OCI-LY3 (cell line): ENCODE data around the gene SRP14.

Experiments used
- H2AFZ ChIP-seq: fragments of 200-600, 300-600 bp; shearing (Covaris generic); 2 replicates; pipeline ENCODE4 v1.6.0; 2014; ENCODE audit warnings: antibody characterized with exemption, low read depth, low read length
- H3K27ac ChIP-seq: fragments of 200-600, 300-600 bp; sonication (generic); 2 replicates; pipeline ENCODE4 v1.5.1; 2014; ENCODE audit warnings: mild to moderate bottlenecking, low read length, moderate library complexity, mixed read lengths
- H3K27me3 ChIP-seq: fragments of 200-600, 300-600 bp; sonication (generic); 2 replicates; pipeline ENCODE4 v1.6.1; 2014; ENCODE audit warnings: low read depth, low read length, mixed read lengths
- H3K36me3 ChIP-seq: fragments of 200-600, 300-600 bp; sonication (generic); replicated peaks from 2 replicates; pipeline ENCODE3; 2014; ENCODE audit warnings: low read depth, low read length, mixed read lengths
- H3K4me1 ChIP-seq: fragments of 300-600, 200-600 bp; sonication (generic); 2 replicates; pipeline ENCODE4 v1.6.1; 2014; ENCODE audit warnings: low read length, mixed read lengths
- H3K4me2 ChIP-seq: fragments of 200-600, 300-600 bp; sonication (generic); 2 replicates; pipeline ENCODE4 v1.6.1; 2014; ENCODE audit warnings: low read length, mixed read lengths
- H3K4me3 ChIP-seq: fragments of 300-600, 200-600 bp; sonication (generic); 2 replicates; pipeline ENCODE4 v1.5.1; 2014; ENCODE audit warnings: antibody characterized with exemption, mild to moderate bottlenecking, low read length, moderate library complexity
- H3K79me2 ChIP-seq: fragments of 300-600, 200-600 bp; shearing (Covaris generic); 2 replicates; pipeline ENCODE4 v1.6.1; 2014; ENCODE audit warnings: mild to moderate bottlenecking, low read length, mixed read lengths
- H3K9ac ChIP-seq: fragments of 300-600, 200-600 bp; shearing (Covaris generic); 2 replicates; pipeline ENCODE4 v1.6.0; 2014; ENCODE audit warnings: mild to moderate bottlenecking, low read length, moderate library complexity
- H3K9me3 ChIP-seq: fragments of 200-600, 300-600 bp; shearing (Covaris generic); 2 replicates; pipeline ENCODE4 v1.6.1; 2014; ENCODE audit warnings: low read length, mixed read lengths; ENCODE audit not compliant: insufficient read depth
- H4K20me1 ChIP-seq: fragments of 200-600, 300-600 bp; sonication (generic); 2 replicates; pipeline ENCODE4 v1.6.1; 2016; ENCODE audit warnings: low read length, mixed read lengths; ENCODE audit not compliant: insufficient read depth
- EZH2phosphoT487 ChIP-seq: fragments of 200-600 bp; shearing (Covaris generic); IDR thresholded peaks from 2 replicates; pipeline ENCODE4 v1.6.1; 2018; ENCODE audit warnings: antibody characterized with exemption, mixed run types, low read depth
- TF ChIP-seq, protein P1 (sequence below): fragments of 200-600, 300-600 bp; sonication (generic); IDR thresholded peaks from 2 replicates; pipeline ENCODE4 v1.5.1; 2014; ENCODE audit warnings: antibody characterized with exemption, low read length, low read depth

SRP14 gene

DNA sequence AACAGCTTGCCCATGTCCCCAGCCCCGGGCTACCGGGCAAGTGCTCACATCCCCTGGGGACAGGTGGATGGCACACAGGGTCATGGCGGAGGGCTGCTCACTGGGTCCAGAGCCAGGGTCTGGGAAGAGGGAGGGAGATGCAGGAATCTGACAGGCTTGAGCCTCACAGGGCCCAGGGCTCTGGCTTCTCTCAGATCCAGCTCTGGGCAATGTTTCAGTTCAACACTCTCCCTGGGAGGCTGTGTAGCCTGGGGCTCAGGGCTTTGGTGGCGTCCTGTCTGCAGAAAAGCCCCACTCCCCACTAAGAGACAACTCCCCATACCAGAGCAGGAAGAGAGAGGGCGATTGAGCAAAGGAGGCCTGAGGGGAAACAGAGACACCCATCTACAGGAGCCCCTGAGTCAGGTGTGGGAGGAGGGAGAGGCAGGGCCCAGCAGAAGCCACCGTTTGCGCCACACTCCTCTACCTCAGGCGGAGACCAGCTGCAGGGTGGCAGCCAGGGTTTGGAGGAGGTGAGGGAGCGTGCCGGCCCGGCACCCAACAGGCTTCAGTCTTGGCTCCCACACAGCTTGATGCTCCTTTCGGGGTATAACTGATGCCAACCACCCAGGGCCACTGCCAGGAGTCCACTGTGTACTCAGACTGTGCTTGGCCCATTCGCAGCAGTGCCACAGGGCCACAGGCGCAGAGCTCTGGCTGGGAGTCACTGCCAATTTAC, 16.8 kb upstream of the SRP14 start:
- Histone ChIP-seq H3K36me3 (no peaks in the 10 kb centered on the region), H3K27ac (peak overlapping the region; percentile 66), H3K4me2 (peak overlapping the region; percentile 53), H3K4me1 (peaks cover 71% of the 10 kb centered on the region), H3K9ac (peak overlapping the region; percentile 67), H4K20me1 (no peaks in the 10 kb centered on the region), H2AFZ (0 out of 2 replicates have a peak overlapping the region, but pooled peaks have one; percentile 47), H3K27me3 (no peaks in the 10 kb centered on the region), H3K79me2 (no peaks in the 10 kb centered on the region), H3K9me3 (no peaks in the 10 kb centered on the region), H3K4me3 (no peak overlapping the region)
- no peak for TF ChIP-seq EZH2phosphoT487
- TF ChIP-seq, protein P1, sequence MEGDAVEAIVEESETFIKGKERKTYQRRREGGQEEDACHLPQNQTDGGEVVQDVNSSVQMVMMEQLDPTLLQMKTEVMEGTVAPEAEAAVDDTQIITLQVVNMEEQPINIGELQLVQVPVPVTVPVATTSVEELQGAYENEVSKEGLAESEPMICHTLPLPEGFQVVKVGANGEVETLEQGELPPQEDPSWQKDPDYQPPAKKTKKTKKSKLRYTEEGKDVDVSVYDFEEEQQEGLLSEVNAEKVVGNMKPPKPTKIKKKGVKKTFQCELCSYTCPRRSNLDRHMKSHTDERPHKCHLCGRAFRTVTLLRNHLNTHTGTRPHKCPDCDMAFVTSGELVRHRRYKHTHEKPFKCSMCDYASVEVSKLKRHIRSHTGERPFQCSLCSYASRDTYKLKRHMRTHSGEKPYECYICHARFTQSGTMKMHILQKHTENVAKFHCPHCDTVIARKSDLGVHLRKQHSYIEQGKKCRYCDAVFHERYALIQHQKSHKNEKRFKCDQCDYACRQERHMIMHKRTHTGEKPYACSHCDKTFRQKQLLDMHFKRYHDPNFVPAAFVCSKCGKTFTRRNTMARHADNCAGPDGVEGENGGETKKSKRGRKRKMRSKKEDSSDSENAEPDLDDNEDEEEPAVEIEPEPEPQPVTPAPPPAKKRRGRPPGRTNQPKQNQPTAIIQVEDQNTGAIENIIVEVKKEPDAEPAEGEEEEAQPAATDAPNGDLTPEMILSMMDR, result no peak

DNA sequence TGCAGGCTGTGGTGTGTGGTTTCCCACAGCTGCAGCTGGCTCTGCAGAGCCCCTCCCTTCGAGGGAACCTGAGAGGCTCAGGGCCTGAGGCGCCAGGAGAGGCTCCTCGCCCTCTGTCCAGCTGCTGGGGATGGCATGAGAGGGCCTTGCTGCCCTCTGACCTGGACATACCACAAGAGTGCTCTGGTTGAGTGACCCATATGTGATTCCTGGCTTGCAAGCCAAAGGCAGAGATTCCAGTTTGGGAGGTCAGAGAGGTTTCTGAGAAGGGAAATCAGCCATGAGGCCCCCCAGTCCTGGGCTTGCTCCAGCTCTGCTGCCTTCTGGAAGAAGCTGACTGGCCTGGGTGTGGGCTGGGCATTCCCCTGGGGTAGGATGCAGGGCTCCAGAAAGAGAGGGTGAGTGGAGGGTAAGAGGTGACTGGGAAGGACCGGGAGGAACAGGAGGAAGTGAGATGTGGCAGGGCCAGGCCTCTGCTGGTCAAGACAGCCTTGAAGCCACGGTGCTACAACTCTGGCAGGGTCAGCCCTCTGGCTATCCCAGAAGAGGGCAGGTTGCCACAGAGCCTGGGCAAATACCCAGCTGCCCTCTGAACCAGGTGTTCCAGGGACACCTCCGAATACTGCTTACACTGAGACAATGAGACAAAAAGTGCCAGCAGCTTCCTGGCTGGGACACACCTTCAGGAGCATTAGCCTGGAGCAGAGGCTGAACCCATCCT, 16.0 kb upstream of the SRP14 start:
- no peak overlapping the region for H3K4me3 ChIP-seq
- peaks cover 73% of the 10 kb centered on the region for H3K4me1 ChIP-seq
- H3K36me3 ChIP-seq, result no peaks in the 10 kb centered on the region
- no peaks in the 10 kb centered on the region for H3K9me3 ChIP-seq
- H3K27me3 ChIP-seq, result no peaks in the 10 kb centered on the region
- H3K9ac ChIP-seq, result peak overlapping the region; percentile 67
- TF ChIP-seq EZH2phosphoT487, result no peak
- TF ChIP-seq, protein P1, result no peak
- peak overlapping the region; percentile 53 for H3K4me2 ChIP-seq
- no peaks in the 10 kb centered on the region for H4K20me1 ChIP-seq
- no peak overlapping the region for H2AFZ ChIP-seq
- 0 out of 2 replicates have a peak, but pooled peaks cover 1% of the 10 kb centered on the region for H3K79me2 ChIP-seq
- H3K27ac ChIP-seq, result peak overlapping the region; percentile 66

DNA sequence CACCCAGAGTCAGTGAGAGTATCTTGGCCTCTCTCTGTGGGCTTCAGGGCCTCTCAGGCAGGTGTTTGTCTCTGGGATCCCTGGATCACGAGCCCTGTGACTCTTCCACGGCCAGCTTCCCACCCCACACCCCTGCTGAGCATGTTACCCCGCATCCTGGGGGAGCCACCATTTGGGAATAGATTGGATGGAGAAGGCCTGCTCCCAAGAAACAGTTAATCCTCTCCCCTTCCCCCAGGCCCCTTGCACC, 15.5 kb upstream of the SRP14 start:
- 0 out of 2 replicates have a peak, but pooled peaks cover 4% of the 10 kb centered on the region for H3K79me2 ChIP-seq
- peaks cover 78% of the 10 kb centered on the region for H3K4me1 ChIP-seq
- TF ChIP-seq, protein P1, result no peak
- TF ChIP-seq EZH2phosphoT487, result no peak
- peak overlapping the region; percentile 66 for H3K27ac ChIP-seq
- H3K4me2 ChIP-seq, result peak overlapping the region; percentile 53
- no peaks in the 10 kb centered on the region for H3K36me3 ChIP-seq
- H3K4me3 ChIP-seq, result no peak overlapping the region
- peak overlapping the region; percentile 67 for H3K9ac ChIP-seq
- H3K27me3 ChIP-seq, result no peaks in the 10 kb centered on the region
- H4K20me1 ChIP-seq, result no peaks in the 10 kb centered on the region
- no peak overlapping the region for H2AFZ ChIP-seq
- H3K9me3 ChIP-seq, result no peaks in the 10 kb centered on the region

DNA sequence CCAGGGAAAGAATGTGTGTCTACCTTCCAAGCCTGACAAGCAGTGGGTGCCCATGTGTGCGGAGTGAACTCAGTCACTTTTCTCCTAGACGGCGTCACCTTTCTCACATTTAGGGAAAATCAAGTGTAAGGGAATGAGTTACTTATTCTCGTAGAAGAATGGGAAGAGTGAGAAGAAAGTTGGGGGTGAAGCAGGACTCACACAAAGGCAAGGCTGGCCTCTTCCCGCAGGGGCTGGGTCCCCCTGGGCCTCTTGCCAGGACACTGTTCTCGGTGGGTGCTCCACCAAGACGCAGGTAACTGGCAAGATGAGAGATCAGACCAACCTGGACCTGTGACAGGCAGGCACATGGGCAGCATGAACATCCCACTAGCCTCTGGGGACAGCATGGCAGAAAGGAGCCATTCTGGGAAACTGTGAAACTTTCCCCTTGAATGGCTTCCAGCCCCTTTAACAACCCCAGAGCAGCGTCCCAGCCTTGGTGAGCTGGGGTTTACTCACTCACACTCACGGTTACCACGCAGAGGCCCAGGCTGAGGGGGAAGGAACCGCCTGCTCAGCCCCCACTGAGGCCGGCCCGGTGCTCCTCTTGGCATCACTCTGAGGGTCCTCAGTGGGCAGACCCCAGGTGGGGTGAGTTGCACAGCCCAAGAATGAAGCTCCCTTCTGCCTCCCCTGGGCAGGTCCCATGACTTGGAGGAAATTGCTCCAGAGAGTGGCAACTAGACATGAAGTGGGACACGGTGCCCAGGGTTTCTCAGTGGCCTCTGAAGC, 15.0 kb upstream of the SRP14 start:
- TF ChIP-seq EZH2phosphoT487, result no peak
- Histone ChIP-seq H3K9me3 (no peaks in the 10 kb centered on the region), H3K9ac (peak overlapping the region; percentile 67)

More for the DNA sequence above, 15.0 kb upstream of the SRP14 start:
- Histone ChIP-seq H3K36me3 (no peaks in the 10 kb centered on the region), H3K4me3 (0 out of 2 replicates have a peak overlapping the region, but pooled peaks have one; percentile 0), H3K79me2 (0 out of 2 replicates have a peak, but pooled peaks cover 4% of the 10 kb centered on the region), H3K4me2 (peak overlapping the region; percentile 53), H2AFZ (no peak overlapping the region), H3K4me1 (peaks cover 82% of the 10 kb centered on the region), H3K27me3 (no peaks in the 10 kb centered on the region), H4K20me1 (no peaks in the 10 kb centered on the region), H3K27ac (peak overlapping the region; percentile 66)
